ENCODE data around the gene SLC2A13. TPM values are rescaled to one million over a fixed set of nuclear protein-coding genes. Genes with fewer than 3 reads are reported as not detected.

SLC2A13 gene
- total RNA-seq, 2 donors from 2014 or later = 5.9 to 13.7 TPM

GRCh38 chr12:40149673-40150260 lies 43.9 kb upstream of the SLC2A13 start:
- DNase-seq (ENCODE audit: low spot score) = no peak
- H3K27me3 ChIP-seq (replicated peaks; ENCODE audit: insufficient read depth) = no peaks in the 10 kb centered on the region
- no peak for TF ChIP-seq CTCF (IDR thresholded peaks at IDR 0.05)
- TF ChIP-seq POLR2AphosphoS5 (IDR thresholded peaks at IDR 0.05) = no peak
- TF ChIP-seq POLR2A (IDR thresholded peaks at IDR 0.05) = no peak
- no peaks in the 10 kb centered on the region for H3K9me3 ChIP-seq
- H3K4me1 ChIP-seq (replicated peaks) = no peaks in the 10 kb centered on the region
- no peak overlapping the region for H3K4me3 ChIP-seq
- intact Hi-C loops (cut with DNase I) = loop anchor here (5.0 kb wide), 1 partner anchor 163 kb away; no protein-coding TSS in a partner anchor
- no peak overlapping the region for H3K27ac ChIP-seq
- 90% methylated on average over 1 of the region's 1 CpG for WGBS
- no peaks in the 10 kb centered on the region for H3K36me3 ChIP-seq

DNA sequence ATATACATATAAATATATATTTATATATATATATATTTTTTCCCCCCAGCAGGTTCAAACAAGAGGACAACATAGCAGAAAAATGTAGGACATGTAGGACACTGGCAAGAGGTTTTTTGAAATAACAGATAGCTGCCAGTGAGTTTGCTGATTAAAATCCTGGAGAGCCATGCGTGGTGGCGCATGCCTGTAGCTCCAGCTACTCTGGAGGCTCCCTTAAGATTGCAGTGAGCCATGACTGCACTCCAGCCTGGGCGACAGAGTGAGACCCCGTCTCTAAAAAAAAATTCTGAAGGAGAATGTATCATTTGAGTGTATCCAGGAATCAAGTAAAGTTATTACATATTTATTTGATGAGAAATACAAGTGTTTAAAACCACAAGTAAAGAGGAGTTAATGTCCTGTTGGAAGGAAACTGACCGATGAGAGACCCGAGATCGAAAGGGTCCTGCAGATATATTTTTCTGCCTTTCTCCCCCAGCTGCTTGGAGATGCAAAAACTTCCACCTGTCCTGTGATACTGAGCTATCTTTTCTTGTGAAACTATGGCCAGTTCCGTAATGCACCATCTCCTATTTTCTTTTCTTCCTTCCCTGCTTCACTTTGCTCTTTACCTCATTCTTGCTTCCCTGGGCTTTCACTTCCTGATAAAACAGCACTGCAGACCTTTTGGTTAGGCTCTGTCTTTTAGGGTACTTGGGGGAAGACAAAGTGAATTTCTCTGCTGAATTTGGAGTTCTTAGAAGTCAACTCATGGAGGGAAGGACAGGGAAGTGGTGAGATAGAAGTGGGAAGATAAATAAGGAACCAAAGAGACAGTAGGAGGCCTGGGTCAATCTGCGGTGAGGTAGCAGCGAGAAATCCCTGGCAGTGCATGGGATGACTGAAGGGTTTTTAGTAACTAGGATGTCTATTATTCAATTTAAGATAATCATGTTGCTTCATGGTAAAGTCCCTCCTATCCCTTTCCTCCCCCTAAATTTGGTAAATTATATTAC lies 41.2 kb upstream of the SLC2A13 start:
- 74% methylated on average over 10 of the region's 10 CpGs for WGBS
- no peak for TF ChIP-seq POLR2AphosphoS5 (IDR thresholded peaks at IDR 0.05)
- no peak for TF ChIP-seq POLR2A (IDR thresholded peaks at IDR 0.05)
- TF ChIP-seq CTCF (IDR thresholded peaks at IDR 0.05) = no peak
- Histone ChIP-seq H3K4me3 (no peak overlapping the region), H3K27me3 (replicated peaks; ENCODE audit: insufficient read depth) (no peaks in the 10 kb centered on the region), H3K4me1 (replicated peaks) (no peaks in the 10 kb centered on the region), H3K27ac (no peak overlapping the region), H3K36me3 (no peaks in the 10 kb centered on the region), H3K9me3 (no peaks in the 10 kb centered on the region)
- intact Hi-C loops (cut with DNase I) = no loop called here
- no peak for DNase-seq (ENCODE audit: low spot score)

DNA sequence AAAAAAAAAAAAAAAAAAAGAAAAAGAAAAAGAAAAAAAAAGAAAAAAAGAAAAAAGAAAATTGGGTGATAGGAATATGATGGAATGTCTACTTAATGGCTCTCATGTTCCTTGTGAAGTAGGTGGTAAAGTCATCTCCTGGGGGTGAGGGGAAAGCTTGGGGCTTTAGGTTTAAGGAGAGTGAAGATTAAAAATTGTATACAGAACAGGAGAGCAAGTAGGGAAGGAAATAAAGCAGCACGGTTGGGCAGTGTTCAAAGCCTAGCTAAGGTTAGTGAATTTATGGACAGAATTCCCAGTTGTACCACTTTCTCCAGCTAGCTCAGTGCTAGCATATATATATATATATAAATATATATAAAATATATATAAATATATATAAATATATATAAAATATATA lies 40.0 kb upstream of the SLC2A13 start:
- intact Hi-C loops (cut with DNase I) = no loop called here
- no peaks in the 10 kb centered on the region for H3K4me1 ChIP-seq (replicated peaks)
- no peak for TF ChIP-seq CTCF (IDR thresholded peaks at IDR 0.05)
- no peak for TF ChIP-seq POLR2A (IDR thresholded peaks at IDR 0.05)
- no peak for TF ChIP-seq POLR2AphosphoS5 (IDR thresholded peaks at IDR 0.05)

GRCh38 chr12:40144023-40144422 lies 38.1 kb upstream of the SLC2A13 start:
- Histone ChIP-seq H3K27me3 (replicated peaks; ENCODE audit: insufficient read depth) (no peaks in the 10 kb centered on the region), H3K36me3 (no peaks in the 10 kb centered on the region), H3K27ac (no peak overlapping the region), H3K9me3 (no peaks in the 10 kb centered on the region), H3K4me3 (no peak overlapping the region), H3K4me1 (replicated peaks) (no peaks in the 10 kb centered on the region)
- TF ChIP-seq POLR2A (IDR thresholded peaks at IDR 0.05) (no peak), CTCF (IDR thresholded peaks at IDR 0.05) (no peak), POLR2AphosphoS5 (IDR thresholded peaks at IDR 0.05) (no peak)
- no peak for DNase-seq (ENCODE audit: low spot score)
- intact Hi-C loops (cut with DNase I) = no loop called here
- WGBS = 83% methylated on average over 1 of the region's 1 CpG

More for the DNA sequence above, 40.0 kb upstream of the SLC2A13 start:
- no peaks in the 10 kb centered on the region for H3K36me3 ChIP-seq
- H3K4me3 ChIP-seq = no peak overlapping the region
- H3K27me3 ChIP-seq (replicated peaks; ENCODE audit: insufficient read depth) = no peaks in the 10 kb centered on the region
- no peak overlapping the region for H3K27ac ChIP-seq
- 76% methylated on average over 1 of the region's 1 CpG for WGBS
- H3K9me3 ChIP-seq = no peaks in the 10 kb centered on the region
- no peak for DNase-seq (ENCODE audit: low spot score)
